ENCODE results near the gene RIMS3.

Gene RIMS3

DNA sequence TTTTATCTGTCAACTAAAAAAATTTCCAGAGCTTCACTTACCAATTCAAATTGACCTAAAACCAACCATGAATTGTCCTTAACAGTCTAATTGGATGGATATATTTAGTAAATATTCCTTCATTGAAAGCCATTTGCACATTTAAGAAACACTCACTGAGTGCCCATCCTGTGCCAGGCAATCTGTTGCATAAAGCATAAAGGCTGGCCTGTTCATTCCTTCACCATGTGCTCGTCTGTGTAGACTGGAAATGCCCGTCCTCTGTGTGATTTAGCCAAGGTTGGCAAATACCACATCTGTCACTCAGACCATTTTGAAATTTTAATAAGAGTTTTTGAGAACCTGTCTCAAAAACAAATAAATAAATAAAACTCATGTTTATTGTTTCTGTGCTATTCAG is 76.9 kb downstream of the RIMS3 start:
- H3K9me2 ChIP-seq (replicated peaks; ENCODE audit: low read depth, low read length), result no peaks in the 10 kb centered on the region
- H3K79me2 ChIP-seq (ENCODE audit: insufficient read depth, low read length), result no peaks in the 10 kb centered on the region
- no peaks in the 10 kb centered on the region for H4K20me1 ChIP-seq (ENCODE audit: insufficient read depth, low read length, poor library complexity, severe bottlenecking)
- no peak overlapping the region for H3K9ac ChIP-seq (ENCODE audit: low read depth, low read length, poor library complexity, severe bottlenecking)
- no peak overlapping the region for H3K4me2 ChIP-seq (ENCODE audit: low read depth, low read length, poor library complexity, severe bottlenecking)
- H3K4me3 ChIP-seq (ENCODE audit: low read length, poor library complexity, severe bottlenecking), result no peak overlapping the region
- H3K4me1 ChIP-seq (ENCODE audit: insufficient read depth, low read length, poor library complexity, severe bottlenecking), result peaks cover 44% of the 10 kb centered on the region
- no peaks in the 10 kb centered on the region for H3K36me3 ChIP-seq (ENCODE audit: insufficient read depth, low read length)
- H3F3A ChIP-seq (ENCODE audit: low read depth), result 0 out of 2 replicates have a peak, but pooled peaks cover 3% of the 10 kb centered on the region
- H3K9me3 ChIP-seq (ENCODE audit: insufficient read depth, low read depth, low read length), result no peaks in the 10 kb centered on the region
- no peak overlapping the region for H2AFZ ChIP-seq (ENCODE audit: low read length)
- no peak for TF ChIP-seq EZH2phosphoT487 (IDR thresholded peaks at IDR 0.05; ENCODE audit: borderline replicate concordance)
- TF ChIP-seq, protein P1, sequence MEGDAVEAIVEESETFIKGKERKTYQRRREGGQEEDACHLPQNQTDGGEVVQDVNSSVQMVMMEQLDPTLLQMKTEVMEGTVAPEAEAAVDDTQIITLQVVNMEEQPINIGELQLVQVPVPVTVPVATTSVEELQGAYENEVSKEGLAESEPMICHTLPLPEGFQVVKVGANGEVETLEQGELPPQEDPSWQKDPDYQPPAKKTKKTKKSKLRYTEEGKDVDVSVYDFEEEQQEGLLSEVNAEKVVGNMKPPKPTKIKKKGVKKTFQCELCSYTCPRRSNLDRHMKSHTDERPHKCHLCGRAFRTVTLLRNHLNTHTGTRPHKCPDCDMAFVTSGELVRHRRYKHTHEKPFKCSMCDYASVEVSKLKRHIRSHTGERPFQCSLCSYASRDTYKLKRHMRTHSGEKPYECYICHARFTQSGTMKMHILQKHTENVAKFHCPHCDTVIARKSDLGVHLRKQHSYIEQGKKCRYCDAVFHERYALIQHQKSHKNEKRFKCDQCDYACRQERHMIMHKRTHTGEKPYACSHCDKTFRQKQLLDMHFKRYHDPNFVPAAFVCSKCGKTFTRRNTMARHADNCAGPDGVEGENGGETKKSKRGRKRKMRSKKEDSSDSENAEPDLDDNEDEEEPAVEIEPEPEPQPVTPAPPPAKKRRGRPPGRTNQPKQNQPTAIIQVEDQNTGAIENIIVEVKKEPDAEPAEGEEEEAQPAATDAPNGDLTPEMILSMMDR (conservative IDR thresholded peaks at IDR 0.05; ENCODE audit: low read length), result no peak
- H3K27me3 ChIP-seq (ENCODE audit: insufficient read depth, low read length, poor library complexity, severe bottlenecking), result no peaks in the 10 kb centered on the region

DNA sequence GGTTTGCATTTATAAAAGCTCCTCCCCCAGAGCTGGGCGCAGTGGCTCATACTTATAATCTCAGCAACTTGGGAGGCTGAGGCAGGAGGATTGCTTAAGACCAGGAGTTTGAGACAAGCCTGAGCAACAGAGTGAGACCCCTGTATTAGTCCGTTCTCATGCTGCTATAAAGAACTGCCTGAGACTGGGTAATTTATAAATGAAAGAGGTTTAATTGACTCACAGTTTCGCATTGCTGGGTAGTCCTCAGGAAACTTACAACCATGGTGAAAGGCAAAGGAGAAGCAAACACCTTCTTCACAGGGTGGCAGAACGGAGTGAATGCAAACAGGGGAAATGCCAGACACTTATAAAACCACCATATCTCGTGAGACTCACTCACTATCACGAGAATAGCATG is 81.5 kb downstream of the RIMS3 start:
- Histone ChIP-seq H3K79me2 (ENCODE audit: insufficient read depth, low read length) (no peaks in the 10 kb centered on the region), H3K36me3 (ENCODE audit: insufficient read depth, low read length) (no peaks in the 10 kb centered on the region), H3K4me2 (ENCODE audit: low read depth, low read length, poor library complexity, severe bottlenecking) (no peak overlapping the region), H3K9me2 (replicated peaks; ENCODE audit: low read depth, low read length) (no peaks in the 10 kb centered on the region), H3K4me3 (ENCODE audit: low read length, poor library complexity, severe bottlenecking) (no peak overlapping the region), H3K9me3 (ENCODE audit: insufficient read depth, low read depth, low read length) (no peaks in the 10 kb centered on the region), H3F3A (ENCODE audit: low read depth) (0 out of 2 replicates have a peak, but pooled peaks cover 3% of the 10 kb centered on the region), H2AFZ (ENCODE audit: low read length) (no peak overlapping the region), H3K4me1 (ENCODE audit: insufficient read depth, low read length, poor library complexity, severe bottlenecking) (peaks cover 19% of the 10 kb centered on the region), H4K20me1 (ENCODE audit: insufficient read depth, low read length, poor library complexity, severe bottlenecking) (no peaks in the 10 kb centered on the region), H3K9ac (ENCODE audit: low read depth, low read length, poor library complexity, severe bottlenecking) (no peak overlapping the region), H3K27me3 (ENCODE audit: insufficient read depth, low read length, poor library complexity, severe bottlenecking) (no peaks in the 10 kb centered on the region)
- no peak for TF ChIP-seq EZH2phosphoT487 (IDR thresholded peaks at IDR 0.05; ENCODE audit: borderline replicate concordance)
- TF ChIP-seq, protein P1 (conservative IDR thresholded peaks at IDR 0.05; ENCODE audit: low read length), result no peak

DNA sequence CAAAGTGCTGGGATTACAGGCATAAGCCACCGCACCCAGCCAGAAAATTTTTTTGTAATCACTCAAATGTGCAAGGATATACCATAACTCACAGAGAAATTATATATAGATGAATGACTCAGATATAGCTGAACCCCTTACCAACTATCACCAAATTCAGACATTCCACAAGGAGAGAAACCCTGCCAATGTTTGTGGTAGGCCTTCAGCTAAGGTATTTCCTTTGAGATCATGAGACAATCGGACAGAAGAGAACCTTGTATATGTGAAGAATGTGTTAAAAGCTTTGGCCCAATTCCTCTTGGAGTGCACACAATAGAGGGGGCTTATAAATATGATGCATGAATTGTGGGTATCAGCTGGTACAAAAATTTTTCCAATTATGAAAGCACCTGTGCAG is 83.4 kb downstream of the RIMS3 start:
- Histone ChIP-seq H3K9me2 (replicated peaks; ENCODE audit: low read depth, low read length) (no peaks in the 10 kb centered on the region), H3K9ac (ENCODE audit: low read depth, low read length, poor library complexity, severe bottlenecking) (no peak overlapping the region), H4K20me1 (ENCODE audit: insufficient read depth, low read length, poor library complexity, severe bottlenecking) (no peaks in the 10 kb centered on the region), H3K9me3 (ENCODE audit: insufficient read depth, low read depth, low read length) (no peaks in the 10 kb centered on the region), H3K79me2 (ENCODE audit: insufficient read depth, low read length) (no peaks in the 10 kb centered on the region), H3K4me2 (ENCODE audit: low read depth, low read length, poor library complexity, severe bottlenecking) (no peak overlapping the region), H3K27me3 (ENCODE audit: insufficient read depth, low read length, poor library complexity, severe bottlenecking) (no peaks in the 10 kb centered on the region), H3F3A (ENCODE audit: low read depth) (0 out of 2 replicates have a peak, but pooled peaks cover 3% of the 10 kb centered on the region), H3K4me1 (ENCODE audit: insufficient read depth, low read length, poor library complexity, severe bottlenecking) (peaks cover 19% of the 10 kb centered on the region), H2AFZ (ENCODE audit: low read length) (no peak overlapping the region), H3K4me3 (ENCODE audit: low read length, poor library complexity, severe bottlenecking) (no peak overlapping the region), H3K36me3 (ENCODE audit: insufficient read depth, low read length) (no peaks in the 10 kb centered on the region)
- no peak for TF ChIP-seq EZH2phosphoT487 (IDR thresholded peaks at IDR 0.05; ENCODE audit: borderline replicate concordance)
- TF ChIP-seq, protein P1 (conservative IDR thresholded peaks at IDR 0.05; ENCODE audit: low read length), result no peak
